Ecto neural progenitor cell (in vitro differentiated cells): ENCODE data around the gene PRKCE.

ENCODE experiments used
- DNase-seq: peaks from one replicate; pipeline ENCODE4 v3.0.0-alpha.2; 2018; ENCODE audit warnings: low spot score

The PRKCE gene

DNA sequence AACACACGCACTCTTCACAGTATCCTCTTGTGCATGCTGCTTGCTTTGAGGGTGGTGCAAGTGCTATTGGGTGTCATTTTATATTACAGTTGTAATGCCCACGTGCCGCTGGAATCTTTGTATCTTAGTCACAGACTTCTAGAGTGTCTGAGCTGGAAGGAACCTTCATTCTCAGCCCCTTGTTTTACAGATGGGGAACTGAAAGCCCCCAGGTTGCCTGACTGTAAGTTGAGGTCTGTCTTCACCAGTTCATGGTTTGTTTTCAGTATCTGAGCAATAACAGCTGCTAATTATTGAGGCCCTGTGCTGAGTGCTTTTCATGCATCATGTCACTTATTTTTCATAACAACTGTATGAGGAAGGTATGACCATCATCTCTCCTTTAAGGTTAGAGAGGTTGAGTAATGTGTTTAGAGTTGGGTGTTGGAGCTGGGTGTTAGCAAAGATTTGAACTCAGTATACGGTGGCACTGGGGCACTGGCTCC lies 77.0 kb downstream of the PRKCE start:
- DNase-seq, result no peak

DNA sequence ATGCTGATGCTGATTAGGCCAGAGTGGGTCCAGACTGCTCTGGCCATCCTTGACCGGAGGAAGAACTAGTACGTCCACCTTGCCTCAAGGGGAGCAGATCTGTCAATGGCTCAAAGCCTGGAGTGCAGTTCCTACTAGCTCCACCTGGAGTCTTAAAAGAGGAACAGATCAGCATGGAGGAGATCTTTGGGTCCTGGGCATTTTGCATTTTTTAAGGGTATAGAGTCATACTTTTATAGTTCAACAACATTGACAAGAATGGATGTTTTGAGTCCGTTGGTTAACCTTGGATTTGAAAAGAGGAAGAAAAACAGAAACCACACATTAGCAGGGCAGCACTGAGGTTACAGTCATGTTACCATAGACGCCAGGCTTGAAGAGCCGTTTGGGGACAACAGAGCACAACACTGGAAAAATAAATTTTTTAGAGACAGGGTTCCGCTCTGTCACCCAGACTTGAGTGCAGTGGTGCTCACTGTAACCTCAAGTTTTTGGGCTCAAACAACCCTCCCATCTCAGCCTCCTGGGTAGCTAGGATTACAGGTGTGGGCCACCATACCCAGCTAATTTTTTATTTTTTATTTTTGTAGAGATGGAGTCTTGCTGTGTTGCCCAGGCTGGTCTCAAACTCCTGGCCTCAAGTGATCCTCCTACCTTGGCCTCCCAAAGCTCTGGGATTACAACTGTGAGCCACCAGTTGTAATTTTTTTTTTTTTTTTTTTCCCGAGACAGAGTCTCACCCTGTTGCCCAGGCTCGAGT lies 78.5 kb downstream of the PRKCE start:
- DNase-seq, result no peak

DNA sequence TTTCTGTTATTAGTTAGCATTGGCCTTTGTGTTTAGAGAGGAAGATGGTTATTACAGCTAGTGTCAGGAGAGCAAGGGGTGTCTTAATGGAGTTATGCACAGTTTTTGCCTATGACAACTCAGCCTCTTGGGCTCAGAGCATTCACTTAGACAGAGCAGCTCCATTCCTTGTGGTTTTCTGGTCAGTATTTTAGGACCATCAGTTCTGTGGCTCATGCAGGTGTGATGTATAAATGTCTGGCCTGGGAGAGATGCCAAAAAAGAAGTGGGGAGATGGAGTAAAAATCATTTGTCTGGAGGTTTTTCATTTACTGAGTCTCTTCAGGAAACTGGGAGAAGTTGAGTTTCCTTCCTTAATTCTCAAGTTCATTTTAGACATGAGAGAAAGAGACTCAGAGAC lies 79.7 kb downstream of the PRKCE start:
- DNase-seq, result no peak

- no peak for DNase-seq
Measured at GRCh38 chr2:45732436-45732835, 81.0 kb downstream of the PRKCE start.

- no peak for DNase-seq
Measured at GRCh38 chr2:45732946-45733345, 81.5 kb downstream of the PRKCE start.

DNA sequence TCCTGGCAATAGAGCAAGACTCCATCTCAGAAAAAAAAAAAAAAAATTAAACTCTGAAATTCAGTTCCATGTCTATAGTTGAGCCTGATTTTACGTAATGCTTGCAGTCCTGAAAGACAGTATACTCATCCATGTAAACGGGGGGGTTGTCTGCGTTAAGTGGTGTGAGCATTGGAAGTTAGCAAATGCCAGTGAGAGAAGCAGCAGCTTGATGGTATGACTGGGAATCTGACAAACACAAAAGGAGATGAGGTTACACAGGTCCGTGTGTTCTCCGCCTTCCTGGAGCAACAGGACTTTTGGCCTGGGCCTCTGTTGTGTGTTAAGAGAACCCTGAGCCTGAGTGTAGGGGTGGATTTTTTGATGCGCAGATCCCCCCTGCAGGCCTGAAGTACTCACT lies 82.9 kb downstream of the PRKCE start:
- DNase-seq, result no peak

DNA sequence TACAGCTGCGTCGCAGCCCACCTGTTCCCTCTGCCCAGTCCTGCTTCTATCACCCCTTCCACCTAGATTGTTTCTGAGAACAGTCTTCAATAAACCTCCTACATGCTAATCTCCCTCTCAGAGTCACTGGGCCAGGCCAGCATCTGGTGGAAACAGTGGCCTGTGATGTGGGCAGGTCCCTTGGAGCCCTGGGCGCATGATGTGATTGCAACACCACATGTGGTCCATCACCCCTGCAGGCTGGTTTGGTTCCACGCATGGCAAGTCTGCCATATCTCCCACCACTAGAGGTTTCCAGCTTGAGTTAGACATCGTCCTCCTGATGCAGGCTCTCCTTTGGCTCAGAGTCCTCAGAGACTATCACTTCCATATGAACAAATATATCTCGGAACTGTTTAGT lies 83.5 kb downstream of the PRKCE start:
- no peak for DNase-seq

- no peak for DNase-seq
Measured at GRCh38 chr2:45736757-45737704, 85.6 kb downstream of the PRKCE start.

- DNase-seq, result no peak
Measured at GRCh38 chr2:45739796-45740485, 88.5 kb downstream of the PRKCE start.

GRCh38 chr2:45741161-45741850 lies 89.8 kb downstream of the PRKCE start:
- no peak for DNase-seq

DNA sequence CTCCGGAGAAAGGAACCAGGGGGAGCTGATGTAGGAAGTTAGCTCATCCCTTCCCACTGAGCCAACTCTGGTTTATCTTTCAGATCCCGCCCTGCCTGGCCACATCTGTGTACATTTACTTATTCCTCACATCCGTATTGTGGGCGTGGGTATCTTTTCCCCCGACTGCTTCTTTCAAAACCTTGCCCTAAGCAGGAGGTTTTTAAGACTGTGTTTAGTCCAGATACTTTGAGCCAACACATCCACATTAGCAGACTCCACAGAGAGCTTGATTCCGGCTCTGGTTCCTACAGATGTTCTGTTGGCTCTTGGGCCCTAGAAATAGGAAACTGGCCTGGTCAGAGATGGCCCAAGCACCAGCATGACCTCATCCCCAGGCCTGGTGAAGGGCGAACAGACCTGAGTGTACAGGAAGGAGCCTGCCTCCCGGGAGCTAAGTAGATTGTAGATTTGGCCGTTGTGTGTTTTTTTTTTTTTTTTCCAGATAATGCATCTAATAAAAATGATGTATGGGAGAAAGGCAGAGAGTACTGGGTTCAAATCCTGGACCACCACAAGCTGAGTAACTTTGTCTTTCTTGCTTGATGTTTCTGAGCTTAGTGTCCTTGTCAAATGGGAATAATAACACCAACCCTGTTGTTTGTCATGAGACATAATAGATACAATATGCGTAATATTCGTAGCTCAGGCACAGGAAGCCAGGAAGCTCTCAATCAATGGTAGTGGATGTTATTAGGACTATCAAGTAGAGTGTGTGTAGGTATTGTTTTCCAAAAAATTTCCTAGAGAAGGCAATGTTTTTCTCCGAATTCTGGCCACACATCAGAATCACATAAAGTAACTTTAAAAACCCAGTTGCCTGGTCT lies 92.3 kb downstream of the PRKCE start:
- no peak for DNase-seq

GRCh38 chr2:45745231-45745630 lies 93.8 kb downstream of the PRKCE start:
- DNase-seq, result no peak

GRCh38 chr2:45746888-45747287 lies 95.4 kb downstream of the PRKCE start:
- no peak for DNase-seq

- DNase-seq, result no peak
Measured at GRCh38 chr2:45747363-45747762, 95.9 kb downstream of the PRKCE start.

GRCh38 chr2:45748239-45748638 lies 96.8 kb downstream of the PRKCE start:
- no peak for DNase-seq

GRCh38 chr2:45750001-45750400 lies 98.5 kb downstream of the PRKCE start:
- DNase-seq, result no peak

GRCh38 chr2:45750484-45750883 lies 99.0 kb downstream of the PRKCE start:
- DNase-seq, result no peak

DNA sequence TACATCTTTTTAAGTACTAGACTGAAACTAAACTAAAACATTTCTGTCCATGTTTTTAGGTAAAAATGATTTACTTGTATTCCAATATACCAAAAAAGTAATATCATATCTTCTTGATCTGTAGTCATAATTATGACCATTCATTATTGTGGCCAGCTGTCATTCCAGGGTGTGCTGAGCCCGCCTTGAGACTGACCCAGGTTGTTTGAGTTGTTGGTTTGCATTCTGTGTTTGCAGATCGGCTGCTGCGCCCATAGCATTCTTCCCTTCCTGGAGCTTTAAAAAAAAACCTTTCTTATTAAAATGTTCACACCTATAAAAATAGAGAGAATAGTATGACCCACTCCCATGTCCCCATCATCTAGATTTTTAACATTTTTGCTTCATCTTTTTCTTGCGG lies 101.9 kb downstream of the PRKCE start:
- DNase-seq, result no peak

DNA sequence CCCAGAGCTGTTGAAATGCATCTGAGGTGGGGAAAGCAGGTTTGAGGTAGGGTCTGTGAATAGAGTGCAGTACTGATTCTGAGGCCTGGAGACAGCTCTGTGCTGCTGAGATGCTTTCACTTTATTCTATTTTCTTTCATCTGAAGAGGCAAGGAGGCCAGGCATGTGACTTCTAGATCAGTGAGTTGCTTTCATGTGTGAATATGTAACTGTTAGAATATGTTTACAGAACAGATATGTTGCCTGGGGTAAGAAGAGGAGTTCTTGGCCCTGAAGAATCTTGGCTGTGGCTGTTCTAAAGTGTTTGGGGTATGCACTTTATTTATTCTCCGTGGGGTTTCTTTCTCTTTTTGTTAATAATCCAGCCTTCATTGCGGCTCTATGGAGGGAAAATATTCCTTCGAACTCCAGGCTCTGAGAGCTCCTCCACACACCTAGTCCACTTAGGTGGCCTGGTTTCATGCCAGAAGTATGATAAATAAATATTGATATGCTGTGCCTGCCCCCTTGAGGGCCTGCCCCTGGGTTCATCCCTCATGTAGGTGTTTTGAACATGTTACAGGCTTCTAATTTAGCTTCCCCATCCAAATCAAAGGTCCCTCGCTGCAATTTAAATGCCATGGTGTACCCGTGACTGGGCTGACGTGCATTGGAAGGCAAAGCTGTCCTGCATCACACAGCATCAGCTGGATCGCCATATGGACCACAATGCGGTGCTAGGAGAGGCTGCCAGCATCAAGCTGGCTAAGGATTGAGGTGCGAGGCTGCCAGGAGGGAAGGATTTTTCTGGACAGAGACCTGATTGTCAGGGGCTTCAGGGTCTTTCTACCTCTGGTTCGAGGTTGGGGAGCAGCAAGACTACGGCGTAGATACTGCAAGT lies 102.9 kb downstream of the PRKCE start:
- DNase-seq, result no peak
